OCI-LY7 (cell line): ENCODE measurements around the gene MACF1. TPM values are rescaled to one million over a fixed set of nuclear protein-coding genes. Genes with fewer than 3 reads are reported as not detected.

Experiments used
- BruUV-seq: library from RNA; stranded (reverse); fragments of 400-500 nt; replicated peaks from 2 replicates; lab custom pipeline; 2021; lab: Mats Ljungman, UMichigan
- CTCF ChIA-PET: fragments of 300-600 bp; sonication (Branson Sonifier 250); formaldehyde crosslinking; loops from one replicate; lab custom pipeline; 2022; ENCODE audit warnings: antibody characterized with exemption; ENCODE audit not compliant: unreplicated experiment; lab: Charles Lee
- POLR2A ChIA-PET: fragments of 300-600 bp; sonication (Branson Sonifier 250); formaldehyde crosslinking; loops from one replicate; lab custom pipeline; 2022; ENCODE audit warnings: antibody characterized with exemption; lab: Charles Lee
- DNase-seq: peaks from one replicate; pipeline ENCODE4 v3.0.0-alpha.2; 2015; ENCODE audit warnings: low spot score
- H2AFZ ChIP-seq: fragments of 200-600 bp; sonication (generic), shearing (Covaris generic); 2 replicates; pipeline ENCODE4 v1.6.1; 2014; ENCODE audit warnings: mild to moderate bottlenecking, antibody characterized with exemption, low read length, moderate library complexity
- H3K27ac ChIP-seq: fragments of 200-600 bp; sonication (generic); 2 replicates; pipeline ENCODE4 v1.5.1; 2014; ENCODE audit warnings: mixed run types, low read depth, mild to moderate bottlenecking, moderate library complexity, low read length, inconsistent platforms; ENCODE audit not compliant: poor library complexity, severe bottlenecking
- H3K36me3 ChIP-seq: fragments of 200-600 bp; sonication (generic); 2 replicates; pipeline ENCODE4 v1.6.1; 2014; ENCODE audit warnings: mild to moderate bottlenecking, antibody characterized with exemption, low read length, moderate library complexity, mixed read lengths; ENCODE audit not compliant: insufficient read depth
- H3K4me1 ChIP-seq: fragments of 200-600 bp; sonication (generic); 2 replicates; pipeline ENCODE4 v1.5.1; 2014; ENCODE audit warnings: mild to moderate bottlenecking, low read length; ENCODE audit not compliant: insufficient read depth, poor library complexity, severe bottlenecking
- H3K4me2 ChIP-seq: fragments of 200-600 bp; sonication (generic); 2 replicates; pipeline ENCODE4 v1.6.1; 2014; ENCODE audit warnings: mild to moderate bottlenecking, low read length
- H3K4me3 ChIP-seq: fragments of 200-600 bp; sonication (generic); 2 replicates; pipeline ENCODE4 v1.5.1; 2014; ENCODE audit warnings: mild to moderate bottlenecking, low read depth, low read length; ENCODE audit not compliant: poor library complexity, severe bottlenecking
- H3K79me2 ChIP-seq: fragments of 200-600 bp; sonication (generic); 2 replicates; pipeline ENCODE4 v1.6.1; 2016; ENCODE audit warnings: low read depth, mild to moderate bottlenecking, low read length, moderate library complexity, mixed read lengths; ENCODE audit not compliant: insufficient read depth
- H3K9me2 ChIP-seq: fragments of 200-600 bp; sonication (generic); 2 replicates; pipeline ENCODE4 v1.6.1; 2016; ENCODE audit warnings: mild to moderate bottlenecking, low read length, mixed read lengths; ENCODE audit not compliant: insufficient read depth
- H3K9me3 ChIP-seq: fragments of 200-600 bp; sonication (generic); 2 replicates; pipeline ENCODE4 v1.6.1; 2014; ENCODE audit warnings: mild to moderate bottlenecking, mixed run types, low read length, mixed read lengths
- H4K20me1 ChIP-seq: fragments of 200-600 bp; sonication (generic); 2 replicates; pipeline ENCODE4 v1.6.1; 2014; ENCODE audit warnings: mild to moderate bottlenecking, antibody characterized with exemption, low read length, moderate library complexity, mixed read lengths; ENCODE audit not compliant: insufficient read depth
- CTCF ChIP-seq: fragments of 200-600 bp; sonication (generic); conservative IDR thresholded peaks from 2 replicates; pipeline ENCODE4 v1.5.1; 2014; ENCODE audit warnings: mild to moderate bottlenecking, antibody characterized with exemption, low read length, moderate library complexity, mixed read lengths
- EZH2phosphoT487 ChIP-seq: fragments of 200-600 bp; sonication (generic); IDR thresholded peaks from 2 replicates; pipeline ENCODE4 v1.6.1; 2018; ENCODE audit warnings: low read depth, borderline replicate concordance, mild to moderate bottlenecking, mixed run types, antibody characterized with exemption, low read length, moderate library complexity, mixed read lengths
- intact Hi-C: fragments of 100-400 bp; cut with micrococcal nuclease; formaldehyde crosslinking; loops from one replicate; pipeline ENCODE4 v1.10.0; 2022; ENCODE audit not compliant: unreplicated experiment
- total RNA-seq, 2 experiments: library from RNA; depleted of rRNA in 1 of 2; stranded (reverse); fragments of >200 nt in 1 of 2; shearing (Covaris generic) in 1 of 2; gene quantifications; 2 replicates each; pipeline ENCODE4 v1.2.3, GENCODE V29; 2014 to 2022

Gene MACF1
- total RNA-seq, 2 experiments from 2014 or later: 211 to 220 TPM

- intact Hi-C loops: no loop called here
- ChIA-PET CTCF (no interaction called here), POLR2A (interaction anchor here (0.6 kb wide), 1 partner anchor 22 kb away, joined by 3 read pairs; no protein-coding TSS in a partner anchor)
- DNase-seq: no peak
- TF ChIP-seq CTCF: no peak
- no peak for TF ChIP-seq EZH2phosphoT487
- H2AFZ ChIP-seq: no peak overlapping the region
- H3K4me2 ChIP-seq: no peak overlapping the region
- H3K9me2 ChIP-seq: no peaks in the 10 kb centered on the region
- no TSS peak for BruUV-seq
- no peaks in the 10 kb centered on the region for H3K9me3 ChIP-seq
- no peak overlapping the region for H3K27ac ChIP-seq
- H3K79me2 ChIP-seq: no peaks in the 10 kb centered on the region
- H3K4me1 ChIP-seq: no peaks in the 10 kb centered on the region
- no peak overlapping the region for H3K4me3 ChIP-seq
- H4K20me1 ChIP-seq: no peaks in the 10 kb centered on the region
- peaks cover 95% of the 10 kb centered on the region for H3K36me3 ChIP-seq
These were observed 222.9 kb downstream of the MACF1 start for GRCh38 chr1:39427374-39427773.

- H3K79me2 ChIP-seq: no peaks in the 10 kb centered on the region
- no peak overlapping the region for H2AFZ ChIP-seq
- peaks cover 95% of the 10 kb centered on the region for H3K36me3 ChIP-seq
- H3K4me3 ChIP-seq: no peak overlapping the region
- TF ChIP-seq EZH2phosphoT487 (no peak), CTCF (no peak)
- intact Hi-C loops: no loop called here
- H3K9me3 ChIP-seq: no peaks in the 10 kb centered on the region
- H4K20me1 ChIP-seq: no peaks in the 10 kb centered on the region
- BruUV-seq: no TSS peak
- no peak overlapping the region for H3K27ac ChIP-seq
- H3K4me2 ChIP-seq: no peak overlapping the region
- no peaks in the 10 kb centered on the region for H3K9me2 ChIP-seq
- no peak for DNase-seq
- CTCF ChIA-PET: no interaction called here
- POLR2A ChIA-PET: no interaction called here
- no peaks in the 10 kb centered on the region for H3K4me1 ChIP-seq
These were observed 223.4 kb downstream of the MACF1 start for GRCh38 chr1:39427912-39428311.

GRCh38 chr1:39431927-39432326 is 227.4 kb downstream of the MACF1 start:
- intact Hi-C loops: no loop called here

More at GRCh38 chr1:39431927-39432326, 227.4 kb downstream of the MACF1 start:
- CTCF ChIA-PET: no interaction called here
- Histone ChIP-seq H4K20me1 (no peaks in the 10 kb centered on the region), H3K9me3 (no peaks in the 10 kb centered on the region), H3K27ac (no peak overlapping the region), H3K79me2 (no peaks in the 10 kb centered on the region), H3K9me2 (no peaks in the 10 kb centered on the region), H3K36me3 (peaks cover 94% of the 10 kb centered on the region), H2AFZ (no peak overlapping the region), H3K4me3 (no peak overlapping the region), H3K4me1 (no peaks in the 10 kb centered on the region), H3K4me2 (no peak overlapping the region)
- no TSS peak for BruUV-seq
- TF ChIP-seq CTCF (no peak), EZH2phosphoT487 (no peak)
- no peak for DNase-seq
- POLR2A ChIA-PET: interaction anchor here (1.0 to 1.6 kb wide), 2 partner anchors 11 to 57 kb away, joined by 3 to 4 read pairs; no protein-coding TSS in a partner anchor
